HCT116 (cell line): ENCODE data around the gene DPF3. TPM values are rescaled to one million over a fixed set of nuclear protein-coding genes. Genes with fewer than 3 reads are reported as not detected.

Source experiments
- ATAC-seq: fragments of 200-7000 bp; cut with Tn5 transposase; 2 replicates; pipeline ENCODE4 v1.9.1; 2020; ENCODE audit warnings: mild to moderate bottlenecking, moderate library complexity
- BruUV-seq: library from RNA; stranded (reverse); fragments of 400-500 nt; replicated peaks from 2 replicates; lab custom pipeline; 2021; lab: Mats Ljungman, UMichigan
- CTCF ChIA-PET: fragments of 300-600 bp; sonication (Branson Sonifier 250); formaldehyde crosslinking; loops from one replicate; lab custom pipeline; 2021; ENCODE audit warnings: antibody characterized with exemption; lab: Charles Lee
- POLR2A ChIA-PET: fragments of 300-600, 350-600 bp; sonication (Branson Sonifier 250); formaldehyde crosslinking; loops from one replicate; lab custom pipeline; 2021; ENCODE audit warnings: antibody characterized with exemption; lab: Charles Lee
- RAD21 ChIA-PET, 2 experiments: fragments of 300-600 bp; sonication (Branson Sonifier 250); formaldehyde crosslinking; loops; one replicate each; lab custom pipeline; 2023; ENCODE audit warnings: low total read pairs in 2 of 2; ENCODE audit not compliant: uncharacterized antibody in 2 of 2, unreplicated experiment in 2 of 2, low non-redundant PET in 1 of 2; lab: Charles Lee
- DNase-seq: peaks from one replicate; pipeline ENCODE4 v3.0.0-alpha.2; 2010; ENCODE audit warnings: low read depth, low spot score
- H2AFZ ChIP-seq: fragments of 200-600 bp; shearing (Covaris generic), sonication (generic); 2 replicates; pipeline ENCODE4 v1.6.1; 2017; ENCODE audit warnings: low read depth, mixed run types, mixed read lengths, antibody characterized with exemption, low read length; ENCODE audit not compliant: poor library complexity, severe bottlenecking
- H3K27ac ChIP-seq: 2 replicates; pipeline ENCODE4 v1.5.1; 2012; ENCODE audit warnings: low read depth, low read length
- H3K27me3 ChIP-seq: fragments of 200-600 bp; sonication (generic); 2 replicates; pipeline ENCODE4 v1.6.1; 2016; ENCODE audit warnings: mixed run types, low read length, mixed read lengths; ENCODE audit not compliant: insufficient read depth
- H3K36me3 ChIP-seq, 2 experiments: fragments of 200-500 bp in 1 of 2; fragments of 200-600 bp in 1 of 2; sonication (Bioruptor generic) in 1 of 2; sonication (generic) in 1 of 2; 2 replicates each; pipeline versions ENCODE4 v1.5.1 to v1.6.1; 2014 to 2016; ENCODE audit warnings: low read length in 2 of 2, inconsistent platforms in 1 of 2, mixed read lengths in 1 of 2, mixed run types in 1 of 2; ENCODE audit not compliant: insufficient read depth in 2 of 2, control insufficient read depth in 1 of 2
- H3K4me1 ChIP-seq, 2 experiments: fragments of 200-600 bp in 1 of 2; sonication (generic) in 1 of 2; 2 replicates each; pipeline versions ENCODE4 v1.5.1 to v1.6.1; 2012 to 2017; ENCODE audit warnings: low read length in 2 of 2, inconsistent platforms in 1 of 2, mild to moderate bottlenecking in 1 of 2, mixed read lengths in 1 of 2, mixed run types in 1 of 2, moderate library complexity in 1 of 2; ENCODE audit not compliant: insufficient read depth in 2 of 2, control insufficient read depth in 1 of 2
- H3K4me2 ChIP-seq: fragments of 200-600 bp; sonication (generic); 2 replicates; pipeline ENCODE4 v1.6.1; 2017; ENCODE audit warnings: mixed run types, low read length, mixed read lengths
- H3K4me3 ChIP-seq, 2 experiments: fragments of 200-600 bp in 1 of 2; sonication (generic) in 1 of 2; replicated peaks in 1 of 2; 2 replicates each; pipeline ENCODE4 v1.5.1; 2011 to 2016; ENCODE audit warnings: low read length in 2 of 2, control low read depth in 1 of 2, low read depth in 1 of 2, mild to moderate bottlenecking in 1 of 2, mixed read lengths in 1 of 2, mixed run types in 1 of 2
- H3K79me2 ChIP-seq: fragments of 200-600 bp; sonication (generic); 2 replicates; pipeline ENCODE4 v1.6.1; 2017; ENCODE audit warnings: mild to moderate bottlenecking, mixed run types, low read length, moderate library complexity, mixed read lengths; ENCODE audit not compliant: insufficient read depth
- H3K9ac ChIP-seq: fragments of 200-600 bp; sonication (generic); 2 replicates; pipeline ENCODE4 v1.6.1; 2016; ENCODE audit warnings: low read length, mixed read lengths
- H3K9me2 ChIP-seq: fragments of 200-600 bp; sonication (generic), shearing (Covaris generic); 2 replicates; pipeline ENCODE4 v1.6.1; 2017; ENCODE audit warnings: mixed run types, mild to moderate bottlenecking, moderate library complexity; ENCODE audit not compliant: insufficient read depth
- H3K9me3 ChIP-seq, 2 experiments: fragments of 200-500 bp in 1 of 2; fragments of 200-600 bp in 1 of 2; sonication (Bioruptor generic) in 1 of 2; sonication (generic) in 1 of 2; 2 replicates each; pipeline ENCODE4 v1.6.1; 2014 to 2017; ENCODE audit warnings: low read length in 2 of 2, mixed read lengths in 2 of 2, inconsistent platforms in 1 of 2, low read depth in 1 of 2, mild to moderate bottlenecking in 1 of 2, mixed run types in 1 of 2, moderate library complexity in 1 of 2; ENCODE audit not compliant: control insufficient read depth in 1 of 2, insufficient read depth in 1 of 2
- H4K20me1 ChIP-seq: fragments of 200-600 bp; sonication (generic), shearing (Covaris generic); 2 replicates; pipeline ENCODE4 v1.6.1; 2017; ENCODE audit warnings: mixed run types, mild to moderate bottlenecking, moderate library complexity; ENCODE audit not compliant: insufficient read depth
- CBX3 ChIP-seq: IDR thresholded peaks from 2 replicates; pipeline ENCODE4 v1.6.1; 2012; ENCODE audit warnings: low read depth
- EZH2 ChIP-seq: fragments of 200-600 bp; sonication (generic); IDR thresholded peaks from 2 replicates; pipeline ENCODE4 v1.6.1; 2017; ENCODE audit warnings: antibody characterized with exemption, mixed run types
- FOSL1 ChIP-seq: IDR thresholded peaks from 2 replicates; pipeline ENCODE4 v1.6.1; 2012; ENCODE audit warnings: low read depth
- JUND ChIP-seq: IDR thresholded peaks from 2 replicates; pipeline ENCODE4 v1.6.1; 2012
- POLR2A ChIP-seq: IDR thresholded peaks from 2 replicates; pipeline ENCODE4 v1.7.0; 2011; ENCODE audit warnings: borderline replicate concordance; ENCODE audit not compliant: insufficient read depth, insufficient read length; ENCODE audit errors: extremely low read depth
- POLR2AphosphoS5 ChIP-seq: IDR thresholded peaks from 2 replicates; pipeline ENCODE4 v1.6.1; 2011; ENCODE audit warnings: mild to moderate bottlenecking, low read depth, low read length, moderate library complexity
- RAD21 ChIP-seq: IDR thresholded peaks from 2 replicates; pipeline ENCODE4 v1.6.1; 2012; ENCODE audit warnings: low read depth, mild to moderate bottlenecking
- SP1 ChIP-seq: IDR thresholded peaks from 2 replicates; pipeline ENCODE4 v1.6.1; 2012; ENCODE audit warnings: low read depth
- SRF ChIP-seq: IDR thresholded peaks from 2 replicates; pipeline ENCODE4 v1.6.1; 2012; ENCODE audit warnings: low read depth
- TCF7L2 ChIP-seq: IDR thresholded peaks from 2 replicates; pipeline ENCODE4 v1.7.0; 2011; ENCODE audit warnings: borderline replicate concordance, inconsistent platforms; ENCODE audit not compliant: insufficient read depth, insufficient read length; ENCODE audit errors: extremely low read depth
- YY1 ChIP-seq: IDR thresholded peaks from 2 replicates; pipeline ENCODE4 v1.6.1; 2011; ENCODE audit warnings: low read length, low read depth, moderate library complexity, mild to moderate bottlenecking; ENCODE audit not compliant: insufficient replicate concordance; ENCODE audit errors: extremely low read depth
- ZFX ChIP-seq: fragments of 450-650 bp; IDR thresholded peaks from 2 replicates; pipeline ENCODE4 v1.6.1; 2017
- ZNF274 ChIP-seq: fragments of 200-500 bp; sonication (Bioruptor generic); IDR thresholded peaks from 2 replicates; pipeline ENCODE4 v1.6.1; 2014; ENCODE audit warnings: mild to moderate bottlenecking, low read depth, low read length, inconsistent platforms
- intact Hi-C: fragments of 100-400 bp; cut with micrococcal nuclease; formaldehyde crosslinking; loops from 2 replicates; pipeline ENCODE4 v1.10.0; 2022
- total RNA-seq: library from RNA; stranded (reverse); gene quantifications from one replicate; pipeline ENCODE4 v1.2.1, GENCODE V29; 2021; ENCODE audit not compliant: unreplicated experiment
- TF ChIP-seq, protein P1 (sequence below): IDR thresholded peaks from 2 replicates; pipeline ENCODE4 v1.6.1; 2012; ENCODE audit warnings: low read depth
- TF ChIP-seq, protein P2 (sequence below): IDR thresholded peaks from 2 replicates; pipeline ENCODE4 v1.6.1; 2012

DPF3 gene
- total RNA-seq, 1 experiment from 2014 or later = 0.27 TPM

DNA sequence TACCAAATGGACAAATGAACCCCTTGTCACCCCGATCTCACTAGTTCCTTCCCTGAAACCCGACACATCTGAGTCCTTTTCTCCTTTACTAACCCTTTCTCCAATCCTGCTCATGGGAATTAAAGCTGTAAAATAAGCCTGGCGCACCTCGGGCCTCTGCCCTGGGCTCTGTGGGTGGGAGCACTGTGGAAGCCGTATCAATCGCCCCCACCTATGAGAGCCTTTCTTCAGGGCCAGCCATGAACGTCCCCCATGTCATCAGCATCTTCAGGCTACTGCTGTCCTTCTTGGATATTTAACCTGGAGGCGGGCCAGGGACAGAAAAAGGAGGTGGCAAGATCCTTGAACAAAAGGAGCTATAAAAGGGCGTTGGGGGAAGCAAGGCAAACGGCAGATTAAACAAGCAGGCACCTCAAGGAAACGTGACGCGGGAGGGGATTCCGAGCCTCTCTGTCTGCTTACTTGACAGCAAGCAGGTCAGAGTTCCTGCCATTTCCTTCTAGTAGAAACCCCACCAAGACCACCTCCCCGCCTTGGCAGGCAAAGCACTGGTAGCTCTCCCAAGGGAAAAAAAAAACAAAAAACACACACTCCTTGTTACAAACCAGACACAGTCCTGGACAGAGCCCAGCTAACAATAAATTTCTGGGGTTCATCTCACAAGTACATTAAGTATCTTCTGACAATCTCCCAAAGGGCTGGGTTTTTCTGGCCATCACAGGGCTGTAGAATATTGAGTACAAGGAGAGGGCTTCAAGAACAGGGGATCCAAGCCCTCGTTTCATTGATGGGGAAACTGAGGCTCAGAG, 62.9 kb downstream of the DPF3 start:
- no peak overlapping the region for H2AFZ ChIP-seq
- no peak overlapping the region for H3K4me3 ChIP-seq
- no peaks in the 10 kb centered on the region for H3K4me1 ChIP-seq
- H3K27me3 ChIP-seq = peaks cover 10% of the 10 kb centered on the region; the same call in 1 of the 2 replicates
- H3K9me2 ChIP-seq = no peaks in the 10 kb centered on the region
- POLR2A ChIA-PET = no interaction called here
- H3K27ac ChIP-seq = no peak overlapping the region
- RAD21 ChIA-PET = no interaction called here
- CTCF ChIA-PET = no interaction called here
- no peak overlapping the region for H3K9ac ChIP-seq
- ATAC-seq = no peak
- H4K20me1 ChIP-seq = no peaks in the 10 kb centered on the region
- BruUV-seq = no TSS peak
- intact Hi-C loops = no loop called here
- no peaks in the 10 kb centered on the region for H3K79me2 ChIP-seq
- no peaks in the 10 kb centered on the region for H3K36me3 ChIP-seq
- no peak for DNase-seq
- H3K4me2 ChIP-seq = no peak overlapping the region
- no peak for TF ChIP-seq POLR2AphosphoS5
- no peak for TF ChIP-seq SRF
- no peak for TF ChIP-seq YY1
- TF ChIP-seq POLR2A = no peak
- TF ChIP-seq EZH2 = no peak
- TF ChIP-seq TCF7L2 = no peak
- H3K9me3 ChIP-seq = no peaks in the 10 kb centered on the region

DNA sequence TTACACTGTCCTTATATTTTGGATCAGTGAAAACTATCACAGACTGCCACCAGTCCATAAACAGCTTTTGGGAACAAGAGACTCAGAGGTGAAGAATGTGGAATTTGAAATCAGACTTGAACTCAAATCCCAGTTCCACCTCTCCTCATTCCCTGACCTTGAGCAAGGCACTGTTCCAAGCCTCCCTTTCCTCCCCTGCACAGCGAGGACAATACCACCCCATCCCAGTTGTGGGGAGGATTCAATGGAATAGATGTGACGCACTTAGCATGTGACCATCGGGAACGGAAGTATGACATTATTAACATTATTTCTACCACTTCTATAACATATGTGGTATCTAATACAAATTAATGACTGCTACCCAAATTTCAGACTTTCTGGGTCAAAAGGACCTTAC, 63.5 kb downstream of the DPF3 start:
- no peaks in the 10 kb centered on the region for H3K4me1 ChIP-seq
- intact Hi-C loops = no loop called here
- no peaks in the 10 kb centered on the region for H3K79me2 ChIP-seq
- H3K27me3 ChIP-seq = peaks cover 10% of the 10 kb centered on the region; the same call in 1 of the 2 replicates
- ChIA-PET POLR2A (no interaction called here), CTCF (no interaction called here), RAD21 (no interaction called here)
- no peak overlapping the region for H3K4me3 ChIP-seq
- H3K4me2 ChIP-seq = no peak overlapping the region
- H2AFZ ChIP-seq = no peak overlapping the region
- DNase-seq = no peak
- no peak overlapping the region for H3K27ac ChIP-seq
- H3K9me2 ChIP-seq = no peaks in the 10 kb centered on the region
- no peak for ATAC-seq
- H3K36me3 ChIP-seq = no peaks in the 10 kb centered on the region
- H3K9ac ChIP-seq = no peak overlapping the region
- no peaks in the 10 kb centered on the region for H3K9me3 ChIP-seq
- BruUV-seq = no TSS peak
- H4K20me1 ChIP-seq = no peaks in the 10 kb centered on the region
- TF ChIP-seq EZH2 = no peak
- no peak for TF ChIP-seq POLR2AphosphoS5
- TF ChIP-seq, protein P1, sequence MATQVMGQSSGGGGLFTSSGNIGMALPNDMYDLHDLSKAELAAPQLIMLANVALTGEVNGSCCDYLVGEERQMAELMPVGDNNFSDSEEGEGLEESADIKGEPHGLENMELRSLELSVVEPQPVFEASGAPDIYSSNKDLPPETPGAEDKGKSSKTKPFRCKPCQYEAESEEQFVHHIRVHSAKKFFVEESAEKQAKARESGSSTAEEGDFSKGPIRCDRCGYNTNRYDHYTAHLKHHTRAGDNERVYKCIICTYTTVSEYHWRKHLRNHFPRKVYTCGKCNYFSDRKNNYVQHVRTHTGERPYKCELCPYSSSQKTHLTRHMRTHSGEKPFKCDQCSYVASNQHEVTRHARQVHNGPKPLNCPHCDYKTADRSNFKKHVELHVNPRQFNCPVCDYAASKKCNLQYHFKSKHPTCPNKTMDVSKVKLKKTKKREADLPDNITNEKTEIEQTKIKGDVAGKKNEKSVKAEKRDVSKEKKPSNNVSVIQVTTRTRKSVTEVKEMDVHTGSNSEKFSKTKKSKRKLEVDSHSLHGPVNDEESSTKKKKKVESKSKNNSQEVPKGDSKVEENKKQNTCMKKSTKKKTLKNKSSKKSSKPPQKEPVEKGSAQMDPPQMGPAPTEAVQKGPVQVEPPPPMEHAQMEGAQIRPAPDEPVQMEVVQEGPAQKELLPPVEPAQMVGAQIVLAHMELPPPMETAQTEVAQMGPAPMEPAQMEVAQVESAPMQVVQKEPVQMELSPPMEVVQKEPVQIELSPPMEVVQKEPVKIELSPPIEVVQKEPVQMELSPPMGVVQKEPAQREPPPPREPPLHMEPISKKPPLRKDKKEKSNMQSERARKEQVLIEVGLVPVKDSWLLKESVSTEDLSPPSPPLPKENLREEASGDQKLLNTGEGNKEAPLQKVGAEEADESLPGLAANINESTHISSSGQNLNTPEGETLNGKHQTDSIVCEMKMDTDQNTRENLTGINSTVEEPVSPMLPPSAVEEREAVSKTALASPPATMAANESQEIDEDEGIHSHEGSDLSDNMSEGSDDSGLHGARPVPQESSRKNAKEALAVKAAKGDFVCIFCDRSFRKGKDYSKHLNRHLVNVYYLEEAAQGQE = no peak
- no peak for TF ChIP-seq ZFX
- no peak for TF ChIP-seq JUND
- TF ChIP-seq, protein P2, sequence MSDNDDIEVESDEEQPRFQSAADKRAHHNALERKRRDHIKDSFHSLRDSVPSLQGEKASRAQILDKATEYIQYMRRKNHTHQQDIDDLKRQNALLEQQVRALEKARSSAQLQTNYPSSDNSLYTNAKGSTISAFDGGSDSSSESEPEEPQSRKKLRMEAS = no peak
- TF ChIP-seq SRF = no peak
- no peak for TF ChIP-seq RAD21
- TF ChIP-seq CBX3 = no peak
- no peak for TF ChIP-seq FOSL1
- no peak for TF ChIP-seq SP1
- TF ChIP-seq ZNF274 = no peak
